ENCODE results near the gene CLPX.
"Not testable (repeated sequence)": the region's sequence is repeated elsewhere in the genome, so short reads cannot be mapped to it uniquely, and the experiment has no call there.

CLPX gene

DNA sequence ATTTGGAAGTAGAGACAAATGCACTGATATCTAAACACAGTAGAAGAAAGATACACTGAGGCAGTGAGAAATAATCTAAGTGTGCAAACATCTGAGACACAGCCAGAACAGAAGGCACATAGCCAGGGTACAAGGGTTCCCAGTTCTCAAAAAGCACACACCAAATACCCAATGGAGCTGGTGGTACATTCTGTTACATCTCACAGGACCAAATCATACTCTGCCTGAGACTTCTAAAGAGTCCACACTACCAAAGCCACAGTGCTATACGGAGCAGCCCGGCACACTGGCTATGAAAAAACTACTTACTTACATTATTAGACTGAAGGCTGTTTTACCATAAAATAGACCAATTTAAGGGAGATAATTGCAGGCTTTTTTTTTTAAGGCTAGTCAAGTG is 19.3 kb downstream of the CLPX start:
- DNase-seq: no peak

DNA sequence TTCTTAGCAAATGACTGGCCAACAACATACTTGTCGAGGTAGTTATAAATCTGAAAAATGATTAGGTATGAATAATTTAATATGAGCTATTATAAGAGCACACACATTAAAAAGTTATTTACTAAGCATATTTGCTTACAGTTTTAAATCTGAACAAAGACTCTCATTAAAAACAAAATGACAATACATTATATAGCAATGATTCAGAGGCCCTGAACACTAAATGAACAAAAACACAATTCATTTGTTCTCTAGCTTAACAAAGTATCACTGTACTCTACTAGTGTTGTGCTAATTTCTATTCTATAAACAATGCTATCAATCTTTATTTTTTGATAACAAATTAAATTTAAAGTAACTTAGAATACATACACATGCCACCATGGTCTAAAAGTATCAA is 21.0 kb downstream of the CLPX start:
- DNase-seq: no peak

DNA sequence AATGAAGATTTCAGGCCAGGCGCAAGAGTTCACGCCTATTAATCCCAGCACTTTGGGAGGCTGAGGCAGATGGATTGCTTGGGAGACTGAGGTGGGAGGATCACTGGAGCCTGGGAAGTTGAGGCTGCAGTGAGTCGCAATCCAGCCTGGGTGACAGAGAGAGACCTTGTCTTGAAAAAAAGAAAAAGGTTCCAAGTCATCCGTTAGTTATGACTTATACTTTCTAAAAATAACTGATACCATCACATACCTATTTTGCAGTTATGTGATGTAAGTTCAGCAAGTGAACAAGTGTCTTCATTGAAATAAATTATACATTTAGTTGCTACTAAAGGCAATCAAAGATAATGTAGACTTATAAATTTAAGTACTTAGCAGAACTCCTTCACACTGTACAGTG is 22.1 kb downstream of the CLPX start:
- no peak for DNase-seq

DNA sequence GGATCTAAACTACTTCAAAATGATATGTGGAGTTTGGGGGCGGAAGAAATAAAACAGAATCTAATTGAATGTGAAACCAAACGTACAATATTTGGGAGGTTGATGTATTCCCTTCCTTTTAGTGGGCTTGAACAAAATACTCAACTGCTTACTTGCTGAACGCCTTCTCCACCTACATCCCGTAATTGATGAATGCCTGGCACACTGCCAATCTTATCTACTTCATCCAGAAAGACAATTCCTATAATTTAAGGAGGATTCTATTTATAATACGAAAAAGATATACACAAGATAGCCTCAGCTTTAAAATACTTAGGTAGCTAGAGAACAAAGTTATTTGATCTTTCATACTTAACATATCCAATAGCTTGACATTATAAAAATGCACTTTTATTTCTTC is 28.4 kb downstream of the CLPX start:
- no peak for DNase-seq

DNA sequence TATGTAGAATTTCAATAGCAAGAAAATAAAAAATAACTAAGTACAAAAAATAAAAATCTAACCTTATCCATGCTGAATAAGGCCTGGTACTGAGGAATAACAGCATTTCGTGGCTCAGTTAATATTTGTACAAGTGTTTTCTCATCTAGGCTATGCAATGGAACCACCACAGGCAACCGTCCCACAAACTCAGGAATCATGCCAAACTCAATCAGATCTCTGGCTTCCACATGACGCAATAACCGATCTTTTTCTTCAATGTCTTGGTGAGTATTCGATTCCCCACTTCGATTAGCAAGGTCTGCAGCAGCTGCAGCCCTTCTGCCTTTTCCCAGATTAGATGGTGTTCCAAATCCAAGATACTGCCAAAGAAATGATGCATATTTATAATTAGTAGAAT is 30.4 kb downstream of the CLPX start:
- no peak for DNase-seq

DNA sequence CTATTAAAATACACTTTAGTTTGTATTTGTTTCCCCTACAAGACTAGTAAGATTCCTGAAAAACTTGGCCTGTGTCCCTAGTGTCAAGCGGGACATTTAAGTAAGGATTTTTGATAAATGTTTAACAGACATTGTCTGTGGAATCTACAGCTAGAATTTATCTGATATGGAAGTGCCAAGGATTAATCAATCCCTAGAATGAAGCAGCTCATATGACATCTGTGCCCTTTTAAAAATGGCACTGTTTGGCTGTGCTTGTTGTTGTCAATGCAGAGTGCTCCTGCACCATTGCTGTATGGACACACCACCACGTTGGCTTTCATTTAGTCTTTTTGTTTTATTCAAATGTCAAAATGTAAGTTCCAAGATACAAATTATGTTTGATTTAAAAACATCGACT is 37.2 kb downstream of the CLPX start:
- no peak for DNase-seq

DNA sequence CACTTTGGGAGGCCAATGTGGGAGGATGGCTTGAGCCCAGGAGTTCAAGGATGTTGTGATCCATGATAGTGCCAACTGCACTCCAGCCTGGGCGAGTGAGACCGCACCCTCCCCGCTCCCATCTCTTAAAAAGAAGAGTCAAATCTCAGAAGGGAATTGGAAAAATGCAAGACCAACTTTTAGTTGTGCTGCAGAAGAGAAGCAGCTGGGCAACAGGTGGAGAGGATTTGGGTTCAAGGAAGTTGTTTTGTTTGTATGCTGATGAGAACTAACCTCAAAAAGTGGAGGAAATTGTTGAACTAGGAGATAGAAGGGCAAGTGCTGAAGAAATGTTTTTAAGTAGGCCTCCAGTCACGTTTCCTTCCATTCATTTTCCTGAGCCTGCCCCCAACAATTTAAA is 38.7 kb downstream of the CLPX start:
- DNase-seq: no peak

DNA sequence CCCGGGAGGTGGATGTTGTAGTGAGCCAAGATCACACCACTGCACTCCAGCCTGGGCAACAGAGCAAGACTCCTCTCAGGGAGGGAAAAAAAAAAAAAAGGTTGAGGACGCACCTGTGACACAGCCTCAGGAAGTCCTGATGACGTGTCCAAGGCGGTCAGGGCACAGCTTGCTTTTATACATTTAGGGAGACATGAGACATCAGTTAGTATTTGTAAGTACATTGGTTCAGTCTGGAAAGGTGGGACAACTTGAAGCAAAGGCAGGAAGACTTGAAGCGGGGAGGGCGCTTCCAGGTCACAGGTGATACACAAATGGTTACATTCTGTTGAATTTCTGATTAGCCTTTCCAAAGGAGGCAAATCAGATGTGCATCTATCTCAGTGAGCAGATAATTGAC is 46.5 kb downstream of the CLPX start:
- not testable (repeated sequence) for DNase-seq

DNA sequence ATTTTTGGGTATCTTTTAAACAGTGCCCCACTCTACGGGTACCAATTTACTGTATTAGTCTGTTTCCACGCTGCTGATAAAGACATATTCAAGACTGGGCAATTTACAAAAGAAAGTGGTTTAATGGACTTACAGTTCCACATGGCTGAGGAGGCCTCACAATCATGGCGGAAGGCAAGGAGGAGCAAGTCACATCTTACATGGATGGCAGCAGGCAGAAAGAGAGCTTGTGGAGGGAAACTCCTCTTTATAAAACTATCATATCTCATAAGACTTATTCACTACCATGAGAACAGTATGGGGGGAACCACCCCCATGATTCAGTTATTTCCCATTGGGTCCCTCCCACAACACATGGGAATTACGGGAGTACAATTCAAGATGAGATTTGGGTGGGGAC is 47.2 kb downstream of the CLPX start:
- DNase-seq: not testable (repeated sequence)

DNA sequence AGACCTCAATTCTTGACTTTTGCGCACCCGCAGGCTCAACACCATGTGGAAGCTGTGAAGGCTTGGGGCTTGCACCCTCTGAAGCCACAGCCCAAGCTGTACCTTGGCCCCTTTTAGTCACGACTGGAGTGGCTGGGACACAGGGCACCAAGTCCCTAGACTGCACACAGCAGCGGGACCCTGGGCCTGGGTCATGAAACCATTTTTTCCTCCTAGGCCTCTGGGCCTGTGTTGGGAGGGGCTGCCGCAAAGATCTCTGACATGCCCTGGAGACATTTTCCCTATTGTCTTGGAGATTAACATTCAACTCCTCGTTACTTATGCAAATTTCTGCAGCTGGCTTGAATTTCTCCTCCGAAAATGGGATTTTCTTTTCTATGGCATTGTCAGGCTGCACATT is 48.1 kb downstream of the CLPX start:
- DNase-seq: not testable (repeated sequence)

DNA sequence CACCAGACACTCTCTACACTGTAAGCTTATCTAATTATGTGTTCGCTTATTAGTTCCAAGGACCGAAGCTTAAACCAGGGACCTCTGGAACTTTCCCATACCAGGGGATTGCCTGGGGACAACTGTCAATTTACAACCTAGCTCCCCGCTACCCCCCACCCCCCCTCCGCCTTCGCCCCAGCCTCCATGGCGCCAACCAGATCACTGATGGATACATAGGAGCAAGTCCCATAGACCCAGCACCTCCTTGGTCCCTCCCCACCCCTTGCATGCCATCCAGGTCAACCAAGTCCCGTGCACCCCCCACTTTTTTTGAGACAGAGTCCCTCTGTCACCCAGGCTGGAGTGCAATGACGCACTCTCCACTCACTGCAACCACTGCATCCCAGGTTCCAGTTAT is 50.6 kb downstream of the CLPX start:
- no peak for DNase-seq

DNA sequence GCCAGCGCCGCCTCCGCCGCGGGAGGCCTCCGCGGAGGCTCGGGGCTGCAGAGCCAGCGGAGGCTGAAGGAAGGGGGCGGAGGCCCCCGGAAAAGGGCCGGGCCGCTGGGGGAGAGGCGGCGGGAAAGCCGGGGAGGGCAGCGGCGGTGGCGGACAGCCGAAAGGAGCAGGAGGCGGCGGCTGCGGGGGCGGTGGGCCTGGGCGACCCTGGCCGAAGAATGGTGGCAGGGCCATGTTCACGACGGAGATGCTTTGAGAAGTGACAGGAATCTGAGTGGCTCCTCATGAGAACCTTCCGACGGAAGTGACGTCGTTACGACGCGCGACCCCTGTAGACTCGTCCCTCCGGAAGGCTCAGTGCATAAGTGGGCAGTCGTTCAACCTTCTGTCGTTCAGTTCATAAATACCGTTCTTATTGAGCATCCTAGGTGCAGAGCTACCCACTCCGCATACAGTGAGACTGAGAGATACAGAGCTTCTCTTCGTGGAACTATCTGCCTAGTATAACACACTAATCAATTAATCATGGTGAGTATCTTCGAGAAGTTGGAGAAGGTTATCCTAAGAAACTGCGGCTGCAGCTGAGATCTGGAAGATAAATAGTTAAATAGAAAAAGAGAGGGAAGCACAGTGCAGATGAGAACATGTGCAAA is 51.5 kb downstream of the CLPX start, which contains the start of gene PDCD7:
TSS of gene PDCD7 (minus strand) at position 261 of the 653 bp plus-strand sequence. CDS start at position 234, 27 bp downstream.
- peak; percentile 68 for DNase-seq

DNA sequence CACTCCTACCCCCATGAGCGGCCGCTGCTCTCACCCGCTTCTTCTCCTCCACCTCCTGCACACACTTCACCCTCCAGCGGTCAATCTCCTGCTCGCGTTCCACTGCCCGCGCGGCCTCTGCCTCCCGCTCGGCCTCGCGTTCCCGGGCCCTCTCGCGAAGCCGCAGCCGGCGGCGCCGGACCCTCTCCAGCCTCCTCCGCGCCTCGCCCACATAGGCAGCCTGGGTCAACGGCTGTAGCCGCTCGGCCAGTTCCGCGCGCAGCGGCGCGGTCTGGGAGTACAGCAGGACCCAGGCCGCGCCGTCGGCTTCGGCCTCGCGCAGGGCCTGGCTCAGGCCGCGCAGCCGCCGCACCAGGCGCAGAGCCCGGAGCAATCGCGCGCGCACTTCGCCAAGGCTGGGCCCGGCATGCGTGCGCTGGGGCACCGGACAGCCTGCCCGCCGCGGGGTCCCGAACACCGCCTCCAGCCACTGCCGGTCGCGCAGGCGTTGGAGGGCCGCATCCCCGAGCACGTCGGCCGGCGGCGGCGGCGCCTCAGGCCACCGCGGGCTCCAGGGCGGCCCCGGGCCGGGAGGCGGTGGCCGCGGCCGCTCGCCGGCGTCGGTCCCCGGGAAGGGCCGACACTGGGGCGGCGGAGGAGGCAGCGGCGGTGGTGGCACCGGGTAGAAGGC is 52.1 kb downstream of the CLPX start:
- DNase-seq: peak; percentile 3

DNA sequence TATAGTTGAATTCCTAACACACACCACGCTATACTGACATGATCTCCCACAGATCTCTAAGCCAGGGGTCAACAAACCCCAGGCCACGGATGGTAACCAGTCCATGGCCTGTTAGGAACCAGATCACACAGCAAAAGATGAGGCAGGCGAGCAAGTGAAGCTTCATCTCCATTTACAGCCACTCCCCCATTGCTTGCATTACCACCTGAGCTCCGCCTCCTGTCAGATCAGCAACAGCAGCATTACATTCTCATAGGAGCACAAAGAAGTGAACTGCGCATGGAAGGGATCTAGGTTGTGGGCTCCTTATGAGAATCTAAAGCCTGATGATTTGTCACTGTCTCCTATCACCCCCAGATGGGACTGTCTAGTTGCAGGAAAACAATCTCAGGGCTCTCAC is 54.2 kb downstream of the CLPX start:
- DNase-seq: no peak

DNA sequence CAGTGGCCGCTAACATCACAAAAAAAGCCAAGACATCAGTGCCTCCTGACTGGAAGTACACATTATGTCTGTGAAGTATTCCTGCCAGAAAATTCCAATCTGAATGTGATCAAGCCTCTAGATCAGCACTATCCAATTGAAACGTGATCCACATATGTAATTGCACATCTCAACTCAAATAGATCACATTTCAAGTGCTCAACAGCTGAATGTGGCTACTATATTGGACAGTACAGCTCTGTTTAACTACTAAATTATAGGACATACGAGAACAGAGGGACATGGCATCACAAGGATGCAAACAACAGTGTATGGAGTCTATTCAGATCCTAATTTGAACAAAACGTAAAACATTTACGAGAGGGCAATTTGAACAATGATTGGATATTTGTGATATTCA is 69.6 kb downstream of the CLPX start:
- DNase-seq: no peak

DNA sequence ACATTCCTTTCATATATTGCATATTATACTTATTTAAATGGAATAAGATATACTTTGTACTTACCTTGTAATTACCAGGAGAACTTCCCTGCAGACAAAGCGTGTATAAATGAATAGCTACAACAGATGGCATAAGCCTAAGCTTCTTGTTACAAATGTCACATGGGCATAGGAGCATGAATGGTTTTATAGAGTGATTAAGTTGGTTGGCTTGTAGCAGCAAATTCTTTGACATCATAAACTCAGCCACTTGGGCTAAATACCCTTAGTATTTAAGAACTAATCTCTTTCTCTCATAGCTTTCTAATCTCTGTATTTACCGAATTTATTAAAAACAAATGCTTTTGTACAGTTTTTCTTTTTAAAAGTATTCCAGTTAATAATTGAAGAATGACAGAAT is 70.1 kb downstream of the CLPX start, which contains the start of gene UBAP1L:
TSS of gene UBAP1L (minus strand) at position 115 of the 400 bp plus-strand sequence. CDS start 8,985 bp downstream, outside the sequence.
- no peak for DNase-seq

DNA sequence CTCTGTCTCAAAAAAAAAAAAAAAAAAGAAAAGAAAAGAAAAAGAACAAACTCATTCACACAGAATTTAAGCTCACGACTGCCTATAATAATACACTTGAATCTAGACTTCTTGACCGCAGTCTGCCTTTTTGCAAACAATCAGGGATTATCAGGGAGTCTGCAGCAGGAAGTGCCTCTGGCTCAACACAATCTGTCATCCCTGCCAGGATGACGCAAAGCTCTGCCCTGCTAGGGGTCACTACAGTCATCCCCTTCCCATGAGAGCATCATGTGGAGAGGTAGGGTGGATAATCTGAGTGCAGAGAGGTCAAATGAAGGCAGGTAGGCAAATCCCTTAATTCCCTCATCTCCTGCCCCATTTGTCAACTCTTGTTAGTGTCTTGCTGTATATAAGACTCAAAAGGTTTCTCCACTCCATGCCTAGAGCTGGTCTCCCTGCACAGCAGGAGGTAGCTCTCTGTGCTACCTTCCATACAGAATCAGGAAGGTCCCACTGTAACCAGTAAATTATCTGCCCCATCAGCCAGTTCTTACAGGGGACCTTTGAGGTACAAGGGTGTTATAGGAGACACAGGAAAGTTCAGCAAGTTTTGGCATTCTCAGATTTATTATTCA is 74.4 kb downstream of the CLPX start:
- DNase-seq: no peak

DNA sequence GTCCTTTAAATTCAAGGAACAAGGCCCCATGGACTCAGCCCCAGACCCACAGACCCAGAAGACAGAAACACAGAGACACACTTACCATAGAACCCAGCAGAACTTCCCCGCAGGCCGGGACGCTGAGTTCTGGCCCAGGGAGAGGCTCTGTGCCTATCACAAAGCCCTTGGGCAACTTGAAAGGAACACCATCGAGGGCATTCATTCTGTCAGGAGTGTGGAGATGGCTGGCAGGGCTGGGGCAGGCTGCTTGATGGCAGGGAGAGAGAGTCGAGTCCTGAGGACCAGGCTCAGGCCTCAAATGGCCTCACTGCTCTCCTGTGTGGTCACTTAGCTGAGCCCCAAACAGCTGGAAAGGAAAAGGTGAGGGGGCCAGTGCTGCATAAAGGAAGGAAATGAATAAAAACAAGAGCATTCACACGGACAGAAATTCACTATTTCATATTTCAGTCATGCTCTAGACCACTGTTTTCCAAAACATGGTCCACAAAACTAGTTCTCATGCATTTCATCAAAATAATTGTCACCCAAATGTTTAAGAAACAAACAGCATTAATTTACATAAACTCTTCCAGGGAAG is 79.0 kb downstream of the CLPX start:
- no peak for DNase-seq

DNA sequence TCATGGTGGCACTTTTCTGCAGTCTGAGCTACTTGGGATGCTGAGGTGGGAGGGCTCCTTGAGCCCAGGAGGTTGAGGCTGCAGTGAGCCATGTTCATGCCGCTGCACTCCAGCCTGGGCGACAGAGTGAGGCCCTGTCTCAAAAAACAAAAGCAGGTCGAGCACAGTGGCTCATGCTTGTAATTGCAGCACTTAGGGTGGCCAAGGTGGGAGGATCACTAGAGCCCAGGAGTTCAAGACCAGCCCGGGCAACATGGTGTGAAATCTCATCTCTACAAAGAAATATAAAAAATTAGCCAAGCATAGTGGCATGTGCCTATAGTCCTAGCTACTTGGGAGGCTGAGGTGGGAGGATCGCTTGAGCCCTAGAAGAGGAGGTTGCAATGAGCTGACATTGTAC is 80.1 kb downstream of the CLPX start:
- DNase-seq: no peak

DNA sequence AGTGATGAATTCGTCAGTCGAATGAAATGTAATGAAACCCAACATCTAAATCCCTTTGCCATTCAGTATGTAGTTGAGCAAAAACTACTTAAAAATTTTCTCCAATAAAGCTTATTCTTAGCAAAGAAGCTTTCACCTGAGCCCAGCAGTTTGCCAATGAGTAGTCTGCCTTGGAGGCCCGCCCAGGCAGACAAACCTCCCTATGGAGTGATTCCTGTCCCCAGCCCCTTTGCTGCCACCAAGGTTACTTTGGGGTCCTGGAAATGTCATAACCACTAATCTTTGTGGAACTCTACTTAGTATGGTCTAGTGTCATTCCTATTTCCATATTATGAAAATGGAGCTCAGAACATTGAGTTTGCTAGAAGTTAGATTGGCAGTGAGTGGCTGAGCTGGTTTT is 82.2 kb downstream of the CLPX start:
- no peak for DNase-seq

DNA sequence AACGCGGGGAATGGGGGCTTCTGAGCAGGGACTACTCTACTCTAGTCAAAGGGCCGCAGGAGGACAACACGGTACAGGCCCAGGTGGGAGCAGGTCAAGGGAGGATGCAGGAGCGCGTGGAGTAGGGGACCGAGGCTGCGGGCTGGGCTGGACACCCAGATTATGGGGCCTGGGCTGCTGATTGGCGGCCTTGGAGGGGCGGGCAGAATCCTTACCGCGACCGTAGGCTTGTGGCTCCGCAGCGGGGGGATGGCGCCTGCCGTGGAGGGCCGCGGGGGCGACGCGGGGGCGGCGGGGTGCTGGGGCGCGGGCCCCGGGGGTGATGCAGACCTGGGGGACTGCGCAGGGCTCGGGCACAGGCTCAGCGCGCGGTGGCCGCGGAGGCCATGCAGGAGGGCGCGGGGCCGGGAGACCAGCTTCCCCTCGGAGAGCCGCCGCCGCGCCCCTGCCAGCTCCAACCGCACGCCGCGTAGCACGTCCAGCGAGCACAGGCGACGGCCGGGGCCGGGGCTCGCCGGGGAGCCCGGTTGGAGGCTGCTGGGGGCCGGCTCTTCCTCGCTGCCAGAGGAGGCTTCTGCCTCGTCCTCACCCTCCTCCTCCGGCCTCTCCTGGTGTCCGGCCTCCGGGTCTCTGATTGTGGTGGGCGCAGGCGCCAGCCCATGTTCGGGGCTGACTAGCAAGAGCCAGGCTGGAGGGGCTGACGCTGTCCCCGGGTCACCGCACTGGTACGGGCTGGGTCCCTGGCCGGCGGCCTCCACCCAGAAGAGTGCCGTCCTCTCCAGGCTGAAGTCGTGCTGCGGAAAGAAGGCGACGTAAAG is 83.0 kb downstream of the CLPX start:
- no peak for DNase-seq

DNA sequence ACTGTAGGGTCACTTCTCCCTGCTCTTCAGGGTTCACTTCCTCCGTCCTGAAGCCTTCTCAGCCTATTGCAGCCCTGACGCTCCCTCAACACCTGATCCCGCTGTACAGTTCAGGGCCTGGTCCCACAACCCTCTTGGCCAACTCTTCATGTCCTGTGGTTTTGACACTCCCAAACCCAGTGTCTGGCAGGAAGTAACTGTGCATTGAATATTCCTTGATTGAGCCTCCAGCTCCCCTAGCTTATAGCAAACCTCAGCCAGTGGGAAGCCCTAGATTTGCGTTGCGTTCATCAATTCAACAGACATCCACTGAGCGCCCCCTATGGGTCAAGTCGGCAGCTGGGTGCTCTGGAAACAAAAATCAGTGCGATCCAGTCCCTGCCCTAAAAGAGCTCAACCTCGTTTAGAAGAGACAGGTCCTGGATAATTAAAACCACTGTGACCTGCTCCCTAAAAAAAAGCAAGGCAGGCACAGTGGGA is 83.7 kb downstream of the CLPX start:
- no peak for DNase-seq

DNA sequence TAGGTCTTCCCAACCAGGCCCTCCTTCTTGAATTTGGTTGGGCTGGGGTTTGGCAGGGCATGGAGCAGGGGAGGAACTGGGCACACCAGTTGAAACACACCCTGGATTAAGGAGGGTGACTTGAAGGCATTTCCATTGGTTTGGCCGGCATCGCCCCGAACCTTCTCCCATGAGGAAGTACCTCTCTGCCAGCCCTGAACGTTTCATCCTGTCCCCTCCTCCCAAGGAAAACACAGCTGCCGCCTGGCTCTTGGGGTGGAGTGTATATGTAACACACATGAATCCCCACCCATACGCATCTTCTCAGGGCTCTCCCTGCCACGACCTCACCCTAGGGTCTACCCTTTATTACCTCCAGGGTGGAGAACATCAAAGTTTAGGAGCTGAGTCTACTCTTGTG is 84.7 kb downstream of the CLPX start:
- DNase-seq: no peak
